ENCODE data around the gene AIPL1. TPM values are rescaled to one million over a fixed set of nuclear protein-coding genes. Genes with fewer than 3 reads are reported as not detected.

Gene AIPL1
- total RNA-seq, 2 donors from 2014 or later, result not detected

- Histone ChIP-seq H3K4me3 (no peak overlapping the region), H3K9me3 (peaks cover 0 to 8% of the 10 kb centered on the region in 2 donors), H3K36me3 (no peaks in the 10 kb centered on the region), H3K27me3 (no peaks in the 10 kb centered on the region), H3K27ac (no peak overlapping the region), H3K4me1 (no peaks in the 10 kb centered on the region)
- no peak for TF ChIP-seq CTCF (IDR thresholded peaks at IDR 0.05)
- DNase-seq (ENCODE audit: low spot score), result no peak
Observed at GRCh38 chr17:6428207-6428965, 6.5 kb downstream of the AIPL1 start.

DNA sequence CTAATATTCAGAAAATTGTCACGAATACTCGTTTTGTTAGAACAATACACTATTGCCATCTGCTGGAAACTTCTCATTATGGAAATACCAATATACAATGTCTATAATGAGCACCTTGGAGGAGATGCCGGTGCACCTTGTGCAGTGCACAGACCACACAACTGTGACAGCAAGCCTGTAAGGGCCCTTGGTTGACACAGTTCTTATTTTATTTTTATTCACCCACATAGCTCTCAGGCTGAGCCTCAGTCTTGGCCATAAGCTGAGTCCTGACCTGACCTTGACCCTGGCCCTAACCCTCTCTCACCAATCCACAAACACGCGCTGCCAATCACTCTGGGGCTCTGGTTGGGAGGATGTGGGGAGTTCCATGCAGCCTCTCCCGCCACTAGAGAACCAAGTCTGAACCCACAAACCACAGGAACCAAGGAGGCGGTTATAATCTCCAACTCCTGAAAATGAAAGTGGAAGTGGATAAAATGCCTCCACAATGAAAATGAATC is 7.6 kb downstream of the AIPL1 start:
- Histone ChIP-seq H3K4me3 (no peak overlapping the region), H3K27me3 (no peaks in the 10 kb centered on the region), H3K36me3 (no peaks in the 10 kb centered on the region), H3K27ac (no peak overlapping the region), H3K4me1 (no peaks in the 10 kb centered on the region), H3K9me3 (peaks cover 0 to 8% of the 10 kb centered on the region in 2 donors)
- no peak for TF ChIP-seq CTCF (IDR thresholded peaks at IDR 0.05)
- no peak for DNase-seq (ENCODE audit: low spot score)

DNA sequence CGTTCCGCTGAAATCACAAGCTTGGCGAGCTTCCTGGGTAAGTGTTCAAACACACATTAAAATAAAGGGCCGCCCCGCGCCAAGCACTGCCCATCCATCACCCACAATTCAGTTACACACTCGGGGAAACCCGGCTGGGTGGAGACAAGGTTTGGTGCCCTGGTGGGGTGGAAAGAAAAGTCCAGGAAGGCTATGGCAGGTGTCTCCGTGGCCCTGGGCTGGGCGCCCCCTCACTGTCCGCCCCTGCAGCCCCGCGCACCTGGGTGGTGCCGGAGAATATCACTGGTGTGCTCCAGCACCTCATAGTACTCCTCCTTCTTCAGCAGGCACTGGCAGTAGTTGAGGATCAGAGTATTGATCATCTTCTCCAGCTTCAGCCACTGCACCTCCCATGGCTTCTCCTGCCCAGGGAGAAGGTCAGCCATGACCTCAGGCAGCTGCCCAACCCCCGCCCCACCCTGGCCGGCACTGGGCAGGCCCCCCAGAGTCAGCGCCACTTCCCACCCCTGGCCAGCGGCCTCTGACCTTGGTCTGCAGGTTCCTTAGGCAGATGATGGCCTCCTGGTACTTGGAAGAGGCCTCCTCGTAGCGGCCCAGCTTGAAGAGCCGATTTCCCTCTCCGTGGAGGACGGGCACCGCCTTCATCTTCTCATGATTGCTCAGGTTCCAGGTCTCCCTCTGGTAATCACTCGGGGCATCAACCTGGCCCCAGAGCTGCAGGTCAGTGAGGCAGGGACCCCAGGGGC is 8.4 kb downstream of the AIPL1 start:
- DNase-seq (ENCODE audit: low spot score), result no peak

DNA sequence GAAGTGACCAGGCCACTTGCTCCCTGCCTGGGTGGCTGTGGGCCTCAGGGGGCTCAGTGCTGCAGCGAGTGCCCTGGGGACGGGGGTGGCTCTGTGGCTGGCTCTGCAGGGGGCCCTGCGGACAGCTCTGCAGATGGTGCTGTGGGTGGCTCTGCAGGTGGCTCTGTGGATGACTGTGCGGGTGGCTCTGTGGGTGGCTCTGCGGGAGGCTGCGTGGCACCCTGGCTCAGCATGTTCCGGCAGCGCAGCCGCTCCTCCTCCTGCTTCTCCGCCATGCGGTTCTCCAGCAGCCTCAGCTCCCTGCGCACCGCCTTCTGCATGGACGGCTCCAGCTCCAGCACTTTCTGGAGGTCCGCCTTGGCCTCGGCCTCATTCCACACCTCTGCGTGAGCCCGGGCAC is 9.5 kb downstream of the AIPL1 start:
- Histone ChIP-seq H3K9me3 (no peaks in the 10 kb centered on the region), H3K27me3 (no peaks in the 10 kb centered on the region), H3K4me3 (no peak overlapping the region), H3K36me3 (no peaks in the 10 kb centered on the region), H3K27ac (no peak overlapping the region), H3K4me1 (no peaks in the 10 kb centered on the region)
- no peak for DNase-seq (ENCODE audit: low spot score)
- TF ChIP-seq CTCF (IDR thresholded peaks at IDR 0.05), result no peak

More for the DNA sequence above, 8.4 kb downstream of the AIPL1 start:
- H3K27me3 ChIP-seq, result no peaks in the 10 kb centered on the region
- TF ChIP-seq CTCF (IDR thresholded peaks at IDR 0.05), result no peak
- H3K36me3 ChIP-seq, result no peaks in the 10 kb centered on the region
- H3K4me3 ChIP-seq, result no peak overlapping the region
- no peak overlapping the region for H3K27ac ChIP-seq
- peaks cover 0 to 8% of the 10 kb centered on the region in 2 donors for H3K9me3 ChIP-seq
- no peaks in the 10 kb centered on the region for H3K4me1 ChIP-seq

DNA sequence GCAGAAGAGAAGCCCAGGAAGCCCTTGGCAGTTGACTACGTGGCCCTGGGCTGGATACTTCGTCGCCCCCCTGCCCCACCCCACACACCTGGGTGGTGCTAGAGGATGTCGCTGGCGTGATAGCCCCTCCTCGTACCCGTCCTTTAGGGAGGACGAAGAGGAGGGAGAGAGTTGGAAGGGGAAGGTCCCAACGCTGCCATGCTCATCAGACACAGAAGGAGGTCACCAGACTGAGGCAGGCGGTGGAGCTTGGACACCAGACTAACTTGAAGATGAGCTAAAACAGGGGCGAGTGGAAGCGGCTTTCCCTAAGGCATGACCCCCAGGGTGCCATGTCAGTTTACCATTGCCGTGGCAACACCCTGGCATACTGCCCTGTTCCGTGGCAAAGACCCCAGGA is 11.0 kb downstream of the AIPL1 start:
- no peaks in the 10 kb centered on the region for H3K4me1 ChIP-seq
- H3K27me3 ChIP-seq, result no peaks in the 10 kb centered on the region
- no peak for DNase-seq (ENCODE audit: low spot score)

More for the DNA sequence above, 11.0 kb downstream of the AIPL1 start:
- no peaks in the 10 kb centered on the region for H3K9me3 ChIP-seq
- H3K4me3 ChIP-seq, result no peak overlapping the region
- TF ChIP-seq CTCF (IDR thresholded peaks at IDR 0.05), result no peak
- no peaks in the 10 kb centered on the region for H3K36me3 ChIP-seq
- H3K27ac ChIP-seq, result no peak overlapping the region

Measured in right atrium auricular region (tissue), 2 donors.